PC-3 (cell line): ENCODE results near the gene SPG7. TPM values are rescaled to one million over a fixed set of nuclear protein-coding genes. Genes with fewer than 3 reads are reported as not detected.
A peak's percentile ranks its signal among the peaks of the same experiment; 100 is the strongest.

Source experiments
- ATAC-seq: fragments of 200-7000 bp; cut with Tn5 transposase; 2 replicates; pipeline ENCODE4 v1.9.1; 2020; ENCODE audit warnings: mild to moderate bottlenecking, moderate library complexity
- BruUV-seq: library from RNA; stranded (reverse); fragments of 400-500 nt; replicated peaks from 2 replicates; lab custom pipeline; 2021; lab: Mats Ljungman, UMichigan
- CTCF ChIA-PET: fragments of 300-600 bp; sonication (Branson Sonifier 250); formaldehyde crosslinking; loops from one replicate; lab custom pipeline; 2022; ENCODE audit warnings: antibody characterized with exemption; lab: Charles Lee
- POLR2A ChIA-PET: fragments of 300-600 bp; sonication (Branson Sonifier 250); formaldehyde crosslinking; loops from one replicate; lab custom pipeline; 2022; ENCODE audit warnings: antibody characterized with exemption; ENCODE audit not compliant: unreplicated experiment; lab: Charles Lee
- DNase-seq: peaks from one replicate; pipeline ENCODE4 v3.0.0-alpha.2; 2015
- H2AFZ ChIP-seq: fragments of 300-600 bp; sonication (generic); 2 replicates; pipeline ENCODE4 v1.6.0; 2016; ENCODE audit warnings: antibody characterized with exemption, low read length
- H3F3A ChIP-seq: fragments of 300-600 bp; sonication (generic); one replicate; pipeline ENCODE4 v1.6.0; 2017; ENCODE audit warnings: antibody characterized with exemption, low read length, control low read depth, mild to moderate bottlenecking; ENCODE audit not compliant: unreplicated experiment
- H3K27ac ChIP-seq: fragments of 300-600 bp; sonication (generic); 2 replicates; pipeline ENCODE4 v1.5.1; 2016; ENCODE audit warnings: mild to moderate bottlenecking, low read length
- H3K27me3 ChIP-seq: fragments of 300-600 bp; sonication (generic); 2 replicates; pipeline ENCODE4 v1.6.1; 2016; ENCODE audit warnings: low read length, mixed read lengths
- H3K36me3 ChIP-seq: fragments of 300-600 bp; sonication (generic); 2 replicates; pipeline ENCODE4 v1.6.1; 2016; ENCODE audit warnings: low read depth, mixed run types, low read length, mixed read lengths
- H3K4me1 ChIP-seq: fragments of 300-600 bp; sonication (generic); 2 replicates; pipeline ENCODE4 v1.5.1; 2016; ENCODE audit warnings: low read length; ENCODE audit not compliant: insufficient read depth
- H3K4me2 ChIP-seq: fragments of 300-600 bp; sonication (generic); 2 replicates; pipeline ENCODE4 v1.6.0; 2016; ENCODE audit warnings: low read length
- H3K4me3 ChIP-seq: fragments of 300-600 bp; sonication (generic); 2 replicates; pipeline ENCODE4 v1.5.1; 2016; ENCODE audit warnings: mild to moderate bottlenecking, low read length, mixed read lengths
- H3K79me2 ChIP-seq: fragments of 300-600 bp; sonication (generic); 2 replicates; pipeline ENCODE4 v1.6.1; 2017; ENCODE audit warnings: low read length, mixed read lengths
- H3K9ac ChIP-seq: fragments of 300-600 bp; sonication (generic); 2 replicates; pipeline ENCODE4 v1.6.0; 2016; ENCODE audit warnings: mild to moderate bottlenecking, low read length
- H3K9me2 ChIP-seq: fragments of 300-600 bp; sonication (generic); replicated peaks from 2 replicates; pipeline ENCODE4 v1.6.1; 2016; ENCODE audit warnings: mixed run types, low read length, mixed read lengths
- H3K9me3 ChIP-seq: fragments of 300-600 bp; sonication (generic); 2 replicates; pipeline ENCODE4 v1.6.1; 2016; ENCODE audit warnings: low read length, mixed read lengths
- H4K20me1 ChIP-seq: fragments of 300-600 bp; sonication (generic); 2 replicates; pipeline ENCODE4 v1.6.1; 2016; ENCODE audit warnings: low read length, mixed read lengths
- EZH2 ChIP-seq: fragments of 300-600 bp; sonication (generic); IDR thresholded peaks from one replicate; pipeline ENCODE4 v1.6.1; 2017; ENCODE audit warnings: antibody characterized with exemption, mild to moderate bottlenecking, low read length; ENCODE audit not compliant: unreplicated experiment
- EZH2phosphoT487 ChIP-seq: fragments of 300-600 bp; sonication (generic); IDR thresholded peaks from 2 replicates; pipeline ENCODE4 v1.6.1; 2018; ENCODE audit warnings: mild to moderate bottlenecking, antibody characterized with exemption, low read length, borderline replicate concordance
- intact Hi-C: fragments of 100-400 bp; cut with micrococcal nuclease; formaldehyde crosslinking; loops from 2 replicates; pipeline ENCODE4 v1.9.0; 2023
- total RNA-seq: library from RNA; depleted of rRNA; stranded (reverse); fragments of >200 nt; gene quantifications from 2 replicates; pipeline ENCODE4 v1.2.3, GENCODE V29; 2014
- TF ChIP-seq, protein P1 (sequence below): fragments of 300-600 bp; sonication (generic); conservative IDR thresholded peaks from 2 replicates; pipeline ENCODE4 v1.5.1; 2017; ENCODE audit warnings: antibody characterized with exemption, low read depth, mild to moderate bottlenecking, low read length

The SPG7 gene
- total RNA-seq, 1 experiment from 2014 or later: 106 TPM

DNA sequence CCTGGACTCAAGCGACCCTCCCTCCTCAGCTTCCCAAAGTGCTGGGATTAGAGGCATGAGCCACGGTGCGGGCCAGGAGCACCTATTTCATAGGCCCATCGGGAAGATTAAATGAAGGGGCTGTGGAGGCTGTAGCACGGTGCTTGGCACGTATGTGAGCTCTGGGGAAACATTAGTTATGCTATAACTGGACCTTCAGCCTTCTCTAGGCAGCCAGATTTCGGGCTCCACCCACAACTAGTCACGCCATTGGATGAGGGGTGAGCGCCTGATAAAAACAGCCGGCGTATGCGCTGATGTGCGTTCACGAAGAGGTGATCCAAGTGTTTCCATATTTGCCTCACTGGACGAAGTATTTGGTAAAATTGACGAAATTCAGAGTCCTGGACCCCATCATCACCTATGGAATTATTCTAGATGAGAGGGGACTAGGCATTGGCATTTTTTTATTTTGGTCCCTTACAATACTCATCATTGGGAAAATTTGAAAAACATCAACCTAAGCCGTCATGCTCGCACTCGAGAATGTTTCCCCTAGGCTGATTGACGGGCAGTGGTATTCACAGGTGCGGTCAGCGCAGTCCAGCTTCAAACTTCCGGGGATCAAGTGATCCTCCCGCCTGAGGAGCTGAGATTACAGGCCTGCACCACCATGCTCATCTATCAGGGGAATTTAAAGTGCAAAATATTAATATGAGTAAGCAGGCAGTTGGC, 16.1 kb upstream of the SPG7 start:
- Histone ChIP-seq H3K9me2 (no peaks in the 10 kb centered on the region), H4K20me1 (peaks cover 17% of the 10 kb centered on the region), H3F3A (no peaks in the 10 kb centered on the region), H3K9me3 (no peaks in the 10 kb centered on the region), H3K27ac (no peak overlapping the region), H3K9ac (peak overlapping the region; percentile 80; the same call in 1 of the 2 replicates), H2AFZ (no peak overlapping the region), H3K4me2 (peak overlapping the region; percentile 93), H3K27me3 (no peaks in the 10 kb centered on the region), H3K36me3 (0 out of 2 replicates have a peak, but pooled peaks cover 5% of the 10 kb centered on the region), H3K4me1 (peaks cover 21% of the 10 kb centered on the region), H3K79me2 (peaks cover 40% of the 10 kb centered on the region), H3K4me3 (peak overlapping the region; percentile 81)
- ATAC-seq: no peak
- no TSS peak for BruUV-seq
- TF ChIP-seq, protein P1, sequence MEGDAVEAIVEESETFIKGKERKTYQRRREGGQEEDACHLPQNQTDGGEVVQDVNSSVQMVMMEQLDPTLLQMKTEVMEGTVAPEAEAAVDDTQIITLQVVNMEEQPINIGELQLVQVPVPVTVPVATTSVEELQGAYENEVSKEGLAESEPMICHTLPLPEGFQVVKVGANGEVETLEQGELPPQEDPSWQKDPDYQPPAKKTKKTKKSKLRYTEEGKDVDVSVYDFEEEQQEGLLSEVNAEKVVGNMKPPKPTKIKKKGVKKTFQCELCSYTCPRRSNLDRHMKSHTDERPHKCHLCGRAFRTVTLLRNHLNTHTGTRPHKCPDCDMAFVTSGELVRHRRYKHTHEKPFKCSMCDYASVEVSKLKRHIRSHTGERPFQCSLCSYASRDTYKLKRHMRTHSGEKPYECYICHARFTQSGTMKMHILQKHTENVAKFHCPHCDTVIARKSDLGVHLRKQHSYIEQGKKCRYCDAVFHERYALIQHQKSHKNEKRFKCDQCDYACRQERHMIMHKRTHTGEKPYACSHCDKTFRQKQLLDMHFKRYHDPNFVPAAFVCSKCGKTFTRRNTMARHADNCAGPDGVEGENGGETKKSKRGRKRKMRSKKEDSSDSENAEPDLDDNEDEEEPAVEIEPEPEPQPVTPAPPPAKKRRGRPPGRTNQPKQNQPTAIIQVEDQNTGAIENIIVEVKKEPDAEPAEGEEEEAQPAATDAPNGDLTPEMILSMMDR: no peak
- TF ChIP-seq EZH2 (no peak), EZH2phosphoT487 (no peak)
- POLR2A ChIA-PET: interaction anchor here (0.7 kb wide), 1 partner anchor 128 kb away, joined by 11 read pairs; no protein-coding TSS in a partner anchor
- DNase-seq: no peak
- intact Hi-C loops: loop anchor here (2.0 to 5.0 kb wide), 2 partner anchors 13 to 160 kb away; no protein-coding TSS in a partner anchor
- CTCF ChIA-PET: interaction anchor here (0.6 kb wide), 1 partner anchor 75 kb away, joined by 4 read pairs; no protein-coding TSS in a partner anchor

DNA sequence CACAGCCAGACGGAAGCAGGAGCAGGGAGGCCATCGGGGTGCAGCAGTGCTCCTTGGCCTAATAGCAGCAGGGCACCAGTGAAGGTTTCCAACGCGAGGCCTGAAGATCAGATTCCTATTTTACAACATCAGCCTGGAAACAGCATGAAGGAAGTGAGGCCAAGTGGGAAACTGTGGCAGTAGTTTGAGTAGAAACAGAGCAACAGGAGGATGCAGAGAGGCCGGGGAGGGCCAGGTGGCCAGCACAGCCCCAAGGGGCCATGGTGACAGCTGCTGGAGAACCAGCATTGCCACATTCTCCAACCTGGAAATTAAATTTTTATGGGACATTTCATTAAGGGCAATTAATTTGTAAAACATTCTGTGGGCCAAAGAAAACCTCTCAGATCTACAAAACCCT, 14.4 kb upstream of the SPG7 start:
- Histone ChIP-seq H3K36me3 (no peaks in the 10 kb centered on the region), H4K20me1 (peaks cover 2% of the 10 kb centered on the region), H3K9me3 (no peaks in the 10 kb centered on the region), H3K9me2 (no peaks in the 10 kb centered on the region), H3F3A (no peaks in the 10 kb centered on the region), H3K27ac (no peak overlapping the region), H3K4me3 (no peak overlapping the region), H3K79me2 (peaks cover 23% of the 10 kb centered on the region), H3K9ac (no peak overlapping the region), H2AFZ (no peak overlapping the region), H3K4me2 (no peak overlapping the region), H3K4me1 (peaks cover 11% of the 10 kb centered on the region), H3K27me3 (no peaks in the 10 kb centered on the region)
- BruUV-seq: no TSS peak
- ChIA-PET POLR2A (no interaction called here), CTCF (no interaction called here)
- ATAC-seq (no peak), DNase-seq (no peak)
- intact Hi-C loops: loop anchor here (5.0 kb wide), 1 partner anchor 161 kb away; no protein-coding TSS in a partner anchor
- TF ChIP-seq EZH2 (no peak), EZH2phosphoT487 (no peak)
- TF ChIP-seq, protein P1: no peak

DNA sequence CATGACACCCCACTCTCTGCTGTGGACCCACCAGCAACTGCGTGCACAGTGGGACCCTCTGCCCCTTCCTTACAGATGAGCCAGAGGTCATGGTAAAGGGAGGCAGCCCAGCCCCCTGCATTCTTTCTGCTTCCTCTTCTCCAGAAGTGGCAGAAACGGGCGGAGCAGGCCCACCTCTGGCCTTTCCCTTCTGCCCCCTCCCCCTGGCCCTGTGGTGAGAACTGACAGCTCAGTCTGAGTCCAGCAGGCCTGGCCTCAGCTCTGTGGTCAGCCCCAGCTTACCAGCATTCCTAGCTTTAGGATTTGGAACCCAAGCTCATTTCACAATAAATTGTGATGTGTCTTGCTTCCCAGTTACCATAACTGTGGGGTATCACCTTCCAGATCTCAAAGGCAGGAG, 13.1 kb upstream of the SPG7 start:
- no peaks in the 10 kb centered on the region for H3K27me3 ChIP-seq
- no peaks in the 10 kb centered on the region for H3K36me3 ChIP-seq
- H3K9me2 ChIP-seq: no peaks in the 10 kb centered on the region
- H3K4me2 ChIP-seq: no peak overlapping the region
- no peak overlapping the region for H3K27ac ChIP-seq
- peaks cover 9% of the 10 kb centered on the region for H3K4me1 ChIP-seq
- TF ChIP-seq, protein P1: no peak
- TF ChIP-seq EZH2phosphoT487 (no peak), EZH2 (no peak)
- H3K9me3 ChIP-seq: no peaks in the 10 kb centered on the region
- H3K79me2 ChIP-seq: peaks cover 16% of the 10 kb centered on the region
- no peak overlapping the region for H2AFZ ChIP-seq
- no TSS peak for BruUV-seq
- DNase-seq: peak; percentile 10
- no peak overlapping the region for H3K9ac ChIP-seq
- no peaks in the 10 kb centered on the region for H4K20me1 ChIP-seq
- intact Hi-C loops: no loop called here
- ChIA-PET CTCF (no interaction called here), POLR2A (no interaction called here)
- H3F3A ChIP-seq: no peaks in the 10 kb centered on the region
- ATAC-seq: no peak
- no peak overlapping the region for H3K4me3 ChIP-seq
